ENCODE data around the gene SLC24A3. TPM values are rescaled to one million over a fixed set of nuclear protein-coding genes. Genes with fewer than 3 reads are reported as not detected.

Gene SLC24A3
- total RNA-seq, 1 donor from 2014 or later, result 0.79 TPM

- Histone ChIP-seq H3K9me3 (ENCODE audit: insufficient read depth, low read depth, low read length) (no peaks in the 10 kb centered on the region), H3K79me2 (ENCODE audit: insufficient read depth, low read length) (no peaks in the 10 kb centered on the region), H3K4me3 (ENCODE audit: insufficient read depth, low read depth, low read length) (no peak overlapping the region), H3K4me2 (ENCODE audit: low read length) (no peak overlapping the region), H3K9ac (ENCODE audit: low read length) (no peak overlapping the region), H3K36me3 (ENCODE audit: insufficient read depth, low read length) (no peaks in the 10 kb centered on the region), H3K27ac (ENCODE audit: low read depth, low read length) (no peak overlapping the region), H2AFZ (ENCODE audit: low read depth, low read length) (no peak overlapping the region), H3K4me1 (ENCODE audit: insufficient read depth, low read length) (no peaks in the 10 kb centered on the region), H3K27me3 (ENCODE audit: insufficient read depth, low read length) (no peaks in the 10 kb centered on the region), H4K20me1 (ENCODE audit: insufficient read depth, low read length) (no peaks in the 10 kb centered on the region)
- DNase-seq (ENCODE audit: low read depth) (no peak), FAIRE-seq (no peak)
- no peaks in the 10 kb centered on the region for H3K36me3 Mint-ChIP-seq (ENCODE audit: low read depth, unreplicated experiment)
- TF ChIP-seq, protein P1, sequence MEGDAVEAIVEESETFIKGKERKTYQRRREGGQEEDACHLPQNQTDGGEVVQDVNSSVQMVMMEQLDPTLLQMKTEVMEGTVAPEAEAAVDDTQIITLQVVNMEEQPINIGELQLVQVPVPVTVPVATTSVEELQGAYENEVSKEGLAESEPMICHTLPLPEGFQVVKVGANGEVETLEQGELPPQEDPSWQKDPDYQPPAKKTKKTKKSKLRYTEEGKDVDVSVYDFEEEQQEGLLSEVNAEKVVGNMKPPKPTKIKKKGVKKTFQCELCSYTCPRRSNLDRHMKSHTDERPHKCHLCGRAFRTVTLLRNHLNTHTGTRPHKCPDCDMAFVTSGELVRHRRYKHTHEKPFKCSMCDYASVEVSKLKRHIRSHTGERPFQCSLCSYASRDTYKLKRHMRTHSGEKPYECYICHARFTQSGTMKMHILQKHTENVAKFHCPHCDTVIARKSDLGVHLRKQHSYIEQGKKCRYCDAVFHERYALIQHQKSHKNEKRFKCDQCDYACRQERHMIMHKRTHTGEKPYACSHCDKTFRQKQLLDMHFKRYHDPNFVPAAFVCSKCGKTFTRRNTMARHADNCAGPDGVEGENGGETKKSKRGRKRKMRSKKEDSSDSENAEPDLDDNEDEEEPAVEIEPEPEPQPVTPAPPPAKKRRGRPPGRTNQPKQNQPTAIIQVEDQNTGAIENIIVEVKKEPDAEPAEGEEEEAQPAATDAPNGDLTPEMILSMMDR (IDR thresholded peaks at IDR 0.05; ENCODE audit: insufficient read depth, low read depth, low read length), result no peak
- TF ChIP-seq EZH2 (IDR thresholded peaks at IDR 0.05; ENCODE audit: insufficient read depth, low read length), result no peak
- no peak overlapping the region for H3K27ac Mint-ChIP-seq (ENCODE audit: unreplicated experiment)
- no peaks in the 10 kb centered on the region for H3K9me3 Mint-ChIP-seq (ENCODE audit: unreplicated experiment)
- peaks cover 14% of the 10 kb centered on the region for H3K27me3 Mint-ChIP-seq (ENCODE audit: low read depth, unreplicated experiment)
- no peak overlapping the region for H3K4me3 Mint-ChIP-seq (ENCODE audit: unreplicated experiment)
- H3K4me1 Mint-ChIP-seq (ENCODE audit: low read depth, unreplicated experiment), result no peaks in the 10 kb centered on the region
Measured at GRCh38 chr20:19335916-19336315, 123.5 kb downstream of the SLC24A3 start.

DNA sequence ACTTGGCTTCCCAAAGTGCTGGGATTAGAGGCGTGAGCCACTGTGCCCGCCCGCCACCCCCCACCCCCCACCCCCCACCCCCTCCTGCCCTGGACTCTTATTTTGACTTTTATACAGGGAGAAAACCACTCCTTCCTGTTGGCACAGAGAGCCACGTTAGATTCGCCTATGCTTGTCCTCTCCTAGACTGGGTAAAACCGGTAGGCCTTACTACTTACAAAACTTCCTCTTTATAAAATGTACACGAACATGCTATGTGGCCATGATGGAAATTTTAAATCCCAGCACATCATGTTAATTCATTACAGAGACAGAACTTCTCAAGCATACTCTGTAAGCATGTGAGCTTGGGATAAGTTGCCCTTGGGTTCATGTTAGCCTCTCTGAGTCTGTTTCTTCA lies 124.2 kb downstream of the SLC24A3 start:
- Mint-ChIP-seq H3K27me3 (ENCODE audit: low read depth, unreplicated experiment) (peaks cover 17% of the 10 kb centered on the region), H3K9me3 (ENCODE audit: unreplicated experiment) (no peaks in the 10 kb centered on the region), H3K27ac (ENCODE audit: unreplicated experiment) (no peak overlapping the region), H3K4me1 (ENCODE audit: low read depth, unreplicated experiment) (no peaks in the 10 kb centered on the region), H3K36me3 (ENCODE audit: low read depth, unreplicated experiment) (no peaks in the 10 kb centered on the region), H3K4me3 (ENCODE audit: unreplicated experiment) (no peak overlapping the region)
- H2AFZ ChIP-seq (ENCODE audit: low read depth, low read length), result no peak overlapping the region
- H3K79me2 ChIP-seq (ENCODE audit: insufficient read depth, low read length), result no peaks in the 10 kb centered on the region
- H3K27me3 ChIP-seq (ENCODE audit: insufficient read depth, low read length), result no peaks in the 10 kb centered on the region
- H3K27ac ChIP-seq (ENCODE audit: low read depth, low read length), result no peak overlapping the region
- no peak overlapping the region for H3K9ac ChIP-seq (ENCODE audit: low read length)
- TF ChIP-seq EZH2 (IDR thresholded peaks at IDR 0.05; ENCODE audit: insufficient read depth, low read length), result no peak
- TF ChIP-seq, protein P1 (IDR thresholded peaks at IDR 0.05; ENCODE audit: insufficient read depth, low read depth, low read length), result no peak
- no peak overlapping the region for H3K4me3 ChIP-seq (ENCODE audit: insufficient read depth, low read depth, low read length)
- no peaks in the 10 kb centered on the region for H3K36me3 ChIP-seq (ENCODE audit: insufficient read depth, low read length)
- H3K4me2 ChIP-seq (ENCODE audit: low read length), result no peak overlapping the region
- H4K20me1 ChIP-seq (ENCODE audit: insufficient read depth, low read length), result no peaks in the 10 kb centered on the region
- FAIRE-seq (no peak), DNase-seq (ENCODE audit: low read depth) (no peak)
- H3K9me3 ChIP-seq (ENCODE audit: insufficient read depth, low read depth, low read length), result no peaks in the 10 kb centered on the region
- no peaks in the 10 kb centered on the region for H3K4me1 ChIP-seq (ENCODE audit: insufficient read depth, low read length)

- Mint-ChIP-seq H3K9me3 (ENCODE audit: unreplicated experiment) (no peaks in the 10 kb centered on the region), H3K27ac (ENCODE audit: unreplicated experiment) (no peak overlapping the region), H3K27me3 (ENCODE audit: low read depth, unreplicated experiment) (peaks cover 12% of the 10 kb centered on the region), H3K4me1 (ENCODE audit: low read depth, unreplicated experiment) (no peaks in the 10 kb centered on the region), H3K4me3 (ENCODE audit: unreplicated experiment) (no peak overlapping the region), H3K36me3 (ENCODE audit: low read depth, unreplicated experiment) (no peaks in the 10 kb centered on the region)
- H3K27me3 ChIP-seq (ENCODE audit: insufficient read depth, low read length), result no peaks in the 10 kb centered on the region
- no peak overlapping the region for H3K9ac ChIP-seq (ENCODE audit: low read length)
- no peaks in the 10 kb centered on the region for H3K4me1 ChIP-seq (ENCODE audit: insufficient read depth, low read length)
- TF ChIP-seq, protein P1 (IDR thresholded peaks at IDR 0.05; ENCODE audit: insufficient read depth, low read depth, low read length), result no peak
- no peak for TF ChIP-seq EZH2 (IDR thresholded peaks at IDR 0.05; ENCODE audit: insufficient read depth, low read length)
- no peak for DNase-seq (ENCODE audit: low read depth)
- H3K36me3 ChIP-seq (ENCODE audit: insufficient read depth, low read length), result no peaks in the 10 kb centered on the region
- no peaks in the 10 kb centered on the region for H3K9me3 ChIP-seq (ENCODE audit: insufficient read depth, low read depth, low read length)
- H3K27ac ChIP-seq (ENCODE audit: low read depth, low read length), result no peak overlapping the region
- no peak overlapping the region for H2AFZ ChIP-seq (ENCODE audit: low read depth, low read length)
- no peaks in the 10 kb centered on the region for H4K20me1 ChIP-seq (ENCODE audit: insufficient read depth, low read length)
- H3K4me3 ChIP-seq (ENCODE audit: insufficient read depth, low read depth, low read length), result no peak overlapping the region
- no peaks in the 10 kb centered on the region for H3K79me2 ChIP-seq (ENCODE audit: insufficient read depth, low read length)
- no peak for FAIRE-seq
- no peak overlapping the region for H3K4me2 ChIP-seq (ENCODE audit: low read length)
Measured at GRCh38 chr20:19338380-19338779, 125.9 kb downstream of the SLC24A3 start.

All from astrocyte (in vitro differentiated cells and primary cell).